GM12878 (cell line): ENCODE measurements around the gene CEP68. TPM values are rescaled to one million over a fixed set of nuclear protein-coding genes. Genes with fewer than 3 reads are reported as not detected.

Experiments
- ATAC-seq: fragments of 200-7000 bp; cut with Tn5 transposase; 3 replicates; pipeline ENCODE4 v1.9.1; 2020; ENCODE audit warnings: mild to moderate bottlenecking, moderate library complexity
- BruUV-seq: library from RNA; stranded (reverse); fragments of 400-500 nt; replicated peaks from 2 replicates; lab custom pipeline; 2021; lab: Mats Ljungman, UMichigan
- CTCF ChIA-PET: fragments of 300-600 bp; sonication (Branson Sonifier 250); formaldehyde crosslinking; extraction: SDS; loops from one replicate; lab custom pipeline; 2021; ENCODE audit warnings: inconsistent platforms; lab: Yijun Ruan, JAX
- POLR2A ChIA-PET: fragments of 350-600 bp; formaldehyde crosslinking; extraction: SDS; loops from one replicate; lab custom pipeline; 2021; ENCODE audit warnings: inconsistent platforms; lab: Charles Lee
- RAD21 ChIA-PET: fragments of 300-600 bp; sonication (Branson Sonifier 250); formaldehyde crosslinking; loops from one replicate; lab custom pipeline; 2023; ENCODE audit warnings: antibody characterized with exemption; ENCODE audit not compliant: unreplicated experiment; lab: Charles Lee
- SMC1A ChIA-PET: fragments of 300-600 bp; sonication (Branson Sonifier 250); formaldehyde crosslinking; loops from one replicate; lab custom pipeline; 2023; ENCODE audit not compliant: unreplicated experiment, uncharacterized antibody; lab: Charles Lee
- DNase-seq: peaks from one replicate; pipeline ENCODE4 v3.0.0-alpha.2; 2011; ENCODE audit warnings: low read depth, low spot score
- FAIRE-seq: peaks from 3 replicates; lab custom pipeline; 2011; peaks lifted over from hg19 to GRCh38; lab: Jason Lieb, UNC
- H2AFZ ChIP-seq: 2 replicates; pipeline ENCODE4 v1.6.0; 2011; ENCODE audit warnings: low read depth, low read length, control low read depth; ENCODE audit not compliant: control insufficient read depth
- H3K27ac ChIP-seq: 2 replicates; pipeline ENCODE4 v1.5.1; 2011; ENCODE audit warnings: control low read depth; ENCODE audit not compliant: control insufficient read depth, insufficient read depth
- H3K27me3 ChIP-seq, 2 experiments: replicated peaks in 1 of 2; 2 replicates each; pipeline versions ENCODE4 v1.6.0 to v1.6.1; 2011; ENCODE audit warnings: low read length in 1 of 2; ENCODE audit not compliant: control insufficient read depth in 2 of 2, insufficient read depth in 2 of 2
- H3K36me3 ChIP-seq, 2 experiments: 2 replicates each; pipeline ENCODE4 v1.5.1; 2011; ENCODE audit warnings: low read length in 1 of 2; ENCODE audit not compliant: control insufficient read depth in 2 of 2, insufficient read depth in 2 of 2
- H3K4me1 ChIP-seq: 2 replicates; pipeline ENCODE4 v1.6.1; 2011; ENCODE audit warnings: mild to moderate bottlenecking, low read length, moderate library complexity, mixed read lengths; ENCODE audit not compliant: control insufficient read depth, insufficient read depth
- H3K4me2 ChIP-seq: 2 replicates; pipeline ENCODE4 v1.6.0; 2011; ENCODE audit warnings: control low read depth; ENCODE audit not compliant: control insufficient read depth, insufficient read depth
- H3K4me3 ChIP-seq: fragments of 200-600 bp; sonication (generic); 2 replicates; pipeline ENCODE4 v1.5.1; 2016
- H3K79me2 ChIP-seq: 2 replicates; pipeline ENCODE4 v1.6.0; 2011; ENCODE audit warnings: low read length; ENCODE audit not compliant: control insufficient read depth, insufficient read depth
- H3K9ac ChIP-seq: 2 replicates; pipeline ENCODE4 v1.8.0; 2011; ENCODE audit warnings: low read length, control low read depth, mixed read lengths; ENCODE audit not compliant: control insufficient read depth, insufficient read depth
- H3K9me3 ChIP-seq: replicated peaks from 3 replicates; pipeline ENCODE4 v1.5.1; 2011; ENCODE audit warnings: mild to moderate bottlenecking, low read length; ENCODE audit not compliant: control insufficient read depth, insufficient read depth
- H4K20me1 ChIP-seq: 2 replicates; pipeline ENCODE4 v1.6.0; 2011; ENCODE audit not compliant: control insufficient read depth, insufficient read depth
- CBX5 ChIP-seq: sonication (generic); IDR thresholded peaks from 2 replicates; pipeline ENCODE4 v1.6.1; 2016; ENCODE audit warnings: low read depth, moderate library complexity, mild to moderate bottlenecking, inconsistent platforms
- EED ChIP-seq: sonication (generic); IDR thresholded peaks from 2 replicates; pipeline ENCODE4 v1.6.1; 2016; ENCODE audit warnings: antibody characterized with exemption, low read depth
- IRF4 ChIP-seq: IDR thresholded peaks from 2 replicates; pipeline ENCODE4 v1.6.1; 2011; ENCODE audit warnings: low read depth, low read length
- KAT2A ChIP-seq: conservative IDR thresholded peaks from 2 replicates; pipeline ENCODE4 v1.6.1; 2011; ENCODE audit warnings: low read depth, low read length; ENCODE audit not compliant: control insufficient read depth
- RAD51 ChIP-seq: fragments of 450-650 bp; IDR thresholded peaks from 2 replicates; pipeline ENCODE4 v1.6.1; 2016; ENCODE audit warnings: moderate library complexity, mild to moderate bottlenecking, inconsistent platforms
- RFX5 ChIP-seq: IDR thresholded peaks from 2 replicates; pipeline ENCODE4 v1.6.1; 2011; ENCODE audit warnings: low read depth, low read length, improper control_type of control experiment
- SMARCA5 ChIP-seq: fragments of 450-650 bp; IDR thresholded peaks from 2 replicates; pipeline ENCODE4 v1.6.1; 2017; ENCODE audit warnings: mild to moderate bottlenecking
- STAT1 ChIP-seq: fragments of 450-650 bp; conservative IDR thresholded peaks from 2 replicates; pipeline ENCODE4 v1.6.1; 2014; ENCODE audit warnings: antibody characterized with exemption, mild to moderate bottlenecking
- TCF3 ChIP-seq: IDR thresholded peaks from 2 replicates; pipeline ENCODE4 v1.6.1; 2012; ENCODE audit warnings: low read depth, mild to moderate bottlenecking, low read length, borderline replicate concordance; ENCODE audit not compliant: insufficient read depth
- ZBED1 ChIP-seq: IDR thresholded peaks from 2 replicates; pipeline ENCODE4 v1.6.1; 2016; ENCODE audit warnings: borderline replicate concordance
- WGBS: methylation state at CpG from one replicate; pipeline ENCODE4 v1.1.6; 2016; ENCODE audit warnings: low lambda C conversion rate; ENCODE audit not compliant: insufficient replicate concordance, insufficient coverage; ENCODE audit errors: missing lambda C conversion rate; 5-methylcytosine and 5-hydroxymethylcytosine counted together
- in situ Hi-C: fragments of 300-500 bp; cut with MboI; formaldehyde crosslinking; loops from 9 replicates; pipeline ENCODE4 v1.14.3; 2018; ENCODE audit warnings: mixed read lengths
- intact Hi-C: fragments of 100-400 bp; cut with micrococcal nuclease; formaldehyde crosslinking; loops from one replicate; pipeline ENCODE4 v1.14.2; 2022; ENCODE audit not compliant: unreplicated experiment
- polyA plus RNA-seq, 11 experiments: library from polyadenylated mRNA; depleted of rRNA in 4 of 11; unstranded in 6 of 11; stranded (reverse) in 5 of 11; fragments of >200 nt; fragmentation: Nextera tagmentation in 4 of 11; fragmentation: Illumina TruSeq in 1 of 11; extraction: Ambion mirVana in 4 of 11; extraction: Trizol in 1 of 11; gene quantifications; 1 replicate in 1 of 11; 2 replicates in 10 of 11; pipeline versions ENCODE4 v1.2.1 to v1.2.3, GENCODE V29; 2011 to 2016; ENCODE audit warnings: inconsistent platforms in 2 of 11, missing spikeins in 2 of 11, low read depth in 1 of 11
- total RNA-seq, 4 experiments: library from RNA; depleted of rRNA in 3 of 4; stranded (reverse); fragments of >200 nt in 3 of 4; fragmentation: Illumina TruSeq in 1 of 4; extraction: Trizol in 1 of 4; gene quantifications; 2 replicates each; pipeline versions ENCODE4 v1.2.1 to v1.2.3, GENCODE V29; 2013 to 2021
- TF ChIP-seq, protein P1 (sequence below): fragments of 450-650 bp; IDR thresholded peaks from 2 replicates; pipeline ENCODE4 v1.6.1; 2018; ENCODE audit warnings: borderline replicate concordance, mild to moderate bottlenecking; ENCODE audit not compliant: partially characterized antibody
- TF ChIP-seq, protein P2 (sequence below): fragments of 450-650 bp; IDR thresholded peaks from 2 replicates; pipeline ENCODE4 v1.6.1; 2016; ENCODE audit warnings: mild to moderate bottlenecking

Gene CEP68
- total and polyA plus RNA-seq, 10 of the 15 experiments (the other 5 are each of a cell fraction or from before 2014, with no cell fraction given), result 1.1 to 11.1 (median 7.4) TPM

- ChIA-PET SMC1A (interaction anchor here (1.0 to 3.0 kb wide), 8 partner anchors 9 to 111 kb away, joined by 3 to 9 read pairs (median 6); no protein-coding TSS in a partner anchor), CTCF (interaction anchor here (1.0 to 9.9 kb wide), 5 partner anchors 9 to 110 kb away, joined by 3 to 119 read pairs (median 5); no protein-coding TSS in a partner anchor), POLR2A (interaction anchor here (0.7 to 1.2 kb wide), 2 partner anchors 78 to 111 kb away, joined by 3 read pairs; no protein-coding TSS in a partner anchor), RAD21 (interaction anchor here (0.7 to 1.7 kb wide), 4 partner anchors 9 to 34 kb away, joined by 3 to 5 read pairs (median 4); no protein-coding TSS in a partner anchor)
- Histone ChIP-seq H3K36me3 (peaks cover 0 to 5% of the 10 kb centered on the region in 2 experiments; a peak in 3 of 4 replicates), H3K27ac (no peak overlapping the region), H3K9ac (no peak overlapping the region), H3K4me3 (no peak overlapping the region), H3K9me3 (no peaks in the 10 kb centered on the region), H3K4me1 (peaks cover 47% of the 10 kb centered on the region), H3K27me3 (no peaks in the 10 kb centered on the region), H3K79me2 (no peaks in the 10 kb centered on the region), H4K20me1 (no peaks in the 10 kb centered on the region), H3K4me2 (no peak overlapping the region; the same call in 1 of the 2 replicates), H2AFZ (no peak overlapping the region)
- DNase-seq (no peak), ATAC-seq (no peak), FAIRE-seq (peak; percentile 64)
- in situ Hi-C loops (no loop called here), intact Hi-C loops (no loop called here)
- 84% methylated on average over 6 of the region's 8 CpGs for WGBS
- BruUV-seq, result no TSS peak
- TF ChIP-seq CBX5, result no peak
- TF ChIP-seq, protein P1, sequence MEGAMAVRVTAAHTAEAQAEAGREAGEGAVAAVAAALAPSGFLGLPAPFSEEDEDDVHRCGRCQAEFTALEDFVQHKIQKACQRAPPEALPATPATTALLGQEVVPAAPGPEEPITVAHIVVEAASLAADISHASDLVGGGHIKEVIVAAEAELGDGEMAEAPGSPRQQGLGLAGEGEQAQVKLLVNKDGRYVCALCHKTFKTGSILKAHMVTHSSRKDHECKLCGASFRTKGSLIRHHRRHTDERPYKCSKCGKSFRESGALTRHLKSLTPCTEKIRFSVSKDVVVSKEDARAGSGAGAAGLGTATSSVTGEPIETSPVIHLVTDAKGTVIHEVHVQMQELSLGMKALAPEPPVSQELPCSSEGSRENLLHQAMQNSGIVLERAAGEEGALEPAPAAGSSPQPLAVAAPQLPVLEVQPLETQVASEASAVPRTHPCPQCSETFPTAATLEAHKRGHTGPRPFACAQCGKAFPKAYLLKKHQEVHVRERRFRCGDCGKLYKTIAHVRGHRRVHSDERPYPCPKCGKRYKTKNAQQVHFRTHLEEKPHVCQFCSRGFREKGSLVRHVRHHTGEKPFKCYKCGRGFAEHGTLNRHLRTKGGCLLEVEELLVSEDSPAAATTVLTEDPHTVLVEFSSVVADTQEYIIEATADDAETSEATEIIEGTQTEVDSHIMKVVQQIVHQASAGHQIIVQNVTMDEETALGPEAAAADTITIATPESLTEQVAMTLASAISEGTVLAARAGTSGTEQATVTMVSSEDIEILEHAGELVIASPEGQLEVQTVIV, result no peak
- no peak for TF ChIP-seq IRF4
- TF ChIP-seq RAD51, result no peak
- TF ChIP-seq, protein P2, sequence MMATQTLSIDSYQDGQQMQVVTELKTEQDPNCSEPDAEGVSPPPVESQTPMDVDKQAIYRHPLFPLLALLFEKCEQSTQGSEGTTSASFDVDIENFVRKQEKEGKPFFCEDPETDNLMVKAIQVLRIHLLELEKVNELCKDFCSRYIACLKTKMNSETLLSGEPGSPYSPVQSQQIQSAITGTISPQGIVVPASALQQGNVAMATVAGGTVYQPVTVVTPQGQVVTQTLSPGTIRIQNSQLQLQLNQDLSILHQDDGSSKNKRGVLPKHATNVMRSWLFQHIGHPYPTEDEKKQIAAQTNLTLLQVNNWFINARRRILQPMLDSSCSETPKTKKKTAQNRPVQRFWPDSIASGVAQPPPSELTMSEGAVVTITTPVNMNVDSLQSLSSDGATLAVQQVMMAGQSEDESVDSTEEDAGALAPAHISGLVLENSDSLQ, result no peak
- TF ChIP-seq ZBED1, result no peak
- TF ChIP-seq EED, result no peak
- TF ChIP-seq STAT1, result no peak
- no peak for TF ChIP-seq KAT2A
- TF ChIP-seq RFX5, result no peak
- no peak for TF ChIP-seq SMARCA5
- TF ChIP-seq TCF3, result no peak
Observed at GRCh38 chr2:65026154-65026553, 30.1 kb upstream of the CEP68 start.
